GM12878 (cell line): ENCODE results near the gene STX16. TPM values are rescaled to one million over a fixed set of nuclear protein-coding genes. Genes with fewer than 3 reads are reported as not detected.

ENCODE experiments used
- ATAC-seq: fragments of 200-7000 bp; cut with Tn5 transposase; 3 replicates; pipeline ENCODE4 v1.9.1; 2020; ENCODE audit warnings: mild to moderate bottlenecking, moderate library complexity
- BruUV-seq: library from RNA; stranded (reverse); fragments of 400-500 nt; replicated peaks from 2 replicates; lab custom pipeline; 2021; lab: Mats Ljungman, UMichigan
- CTCF ChIA-PET: fragments of 300-600 bp; sonication (Branson Sonifier 250); formaldehyde crosslinking; extraction: SDS; loops from one replicate; lab custom pipeline; 2021; ENCODE audit warnings: inconsistent platforms; lab: Yijun Ruan, JAX
- POLR2A ChIA-PET: fragments of 350-600 bp; formaldehyde crosslinking; extraction: SDS; loops from one replicate; lab custom pipeline; 2021; ENCODE audit warnings: inconsistent platforms; lab: Charles Lee
- RAD21 ChIA-PET: fragments of 300-600 bp; sonication (Branson Sonifier 250); formaldehyde crosslinking; loops from one replicate; lab custom pipeline; 2023; ENCODE audit warnings: antibody characterized with exemption; ENCODE audit not compliant: unreplicated experiment; lab: Charles Lee
- SMC1A ChIA-PET: fragments of 300-600 bp; sonication (Branson Sonifier 250); formaldehyde crosslinking; loops from one replicate; lab custom pipeline; 2023; ENCODE audit not compliant: unreplicated experiment, uncharacterized antibody; lab: Charles Lee
- DNase-seq: peaks from one replicate; pipeline ENCODE4 v3.0.0-alpha.2; 2011; ENCODE audit warnings: low read depth, low spot score
- FAIRE-seq: peaks from 3 replicates; lab custom pipeline; 2011; peaks lifted over from hg19 to GRCh38; lab: Jason Lieb, UNC
- H2AFZ ChIP-seq: 2 replicates; pipeline ENCODE4 v1.6.0; 2011; ENCODE audit warnings: low read depth, low read length, control low read depth; ENCODE audit not compliant: control insufficient read depth
- H3K27ac ChIP-seq: 2 replicates; pipeline ENCODE4 v1.5.1; 2011; ENCODE audit warnings: control low read depth; ENCODE audit not compliant: control insufficient read depth, insufficient read depth
- H3K27me3 ChIP-seq, 2 experiments: replicated peaks in 1 of 2; 2 replicates each; pipeline versions ENCODE4 v1.6.0 to v1.6.1; 2011; ENCODE audit warnings: low read length in 1 of 2; ENCODE audit not compliant: control insufficient read depth in 2 of 2, insufficient read depth in 2 of 2
- H3K36me3 ChIP-seq, 2 experiments: 2 replicates each; pipeline ENCODE4 v1.5.1; 2011; ENCODE audit warnings: low read length in 1 of 2; ENCODE audit not compliant: control insufficient read depth in 2 of 2, insufficient read depth in 2 of 2
- H3K4me1 ChIP-seq: 2 replicates; pipeline ENCODE4 v1.6.1; 2011; ENCODE audit warnings: mild to moderate bottlenecking, low read length, moderate library complexity, mixed read lengths; ENCODE audit not compliant: control insufficient read depth, insufficient read depth
- H3K4me2 ChIP-seq: 2 replicates; pipeline ENCODE4 v1.6.0; 2011; ENCODE audit warnings: control low read depth; ENCODE audit not compliant: control insufficient read depth, insufficient read depth
- H3K4me3 ChIP-seq: fragments of 200-600 bp; sonication (generic); 2 replicates; pipeline ENCODE4 v1.5.1; 2016
- H3K79me2 ChIP-seq: 2 replicates; pipeline ENCODE4 v1.6.0; 2011; ENCODE audit warnings: low read length; ENCODE audit not compliant: control insufficient read depth, insufficient read depth
- H3K9ac ChIP-seq: 2 replicates; pipeline ENCODE4 v1.8.0; 2011; ENCODE audit warnings: low read length, control low read depth, mixed read lengths; ENCODE audit not compliant: control insufficient read depth, insufficient read depth
- H3K9me3 ChIP-seq: replicated peaks from 3 replicates; pipeline ENCODE4 v1.5.1; 2011; ENCODE audit warnings: mild to moderate bottlenecking, low read length; ENCODE audit not compliant: control insufficient read depth, insufficient read depth
- H4K20me1 ChIP-seq: 2 replicates; pipeline ENCODE4 v1.6.0; 2011; ENCODE audit not compliant: control insufficient read depth, insufficient read depth
- NFIC ChIP-seq: IDR thresholded peaks from 2 replicates; pipeline ENCODE4 v1.6.1; 2012; ENCODE audit warnings: low read depth, mild to moderate bottlenecking, inconsistent platforms, low read length, moderate library complexity
- ZBTB11 ChIP-seq: fragments of 450-650 bp; formaldehyde crosslinking; IDR thresholded peaks from 2 replicates; pipeline ENCODE4 v1.5.0; 2022; ENCODE audit warnings: mild to moderate bottlenecking, missing genetic modification characterization
- ZBTB33 ChIP-seq: fragments of 450-650 bp; IDR thresholded peaks from 2 replicates; pipeline ENCODE4 v1.6.1; 2017; ENCODE audit warnings: mild to moderate bottlenecking
- ZNF24 ChIP-seq: fragments of 450-650 bp; IDR thresholded peaks from 2 replicates; pipeline ENCODE4 v1.6.1; 2017; ENCODE audit warnings: antibody characterized with exemption, mild to moderate bottlenecking
- ZNF622 ChIP-seq: fragments of 450-650 bp; IDR thresholded peaks from 2 replicates; pipeline ENCODE4 v1.6.1; 2017; ENCODE audit warnings: mild to moderate bottlenecking, inconsistent platforms
- WGBS: methylation state at CpG from one replicate; pipeline ENCODE4 v1.1.6; 2016; ENCODE audit warnings: low lambda C conversion rate; ENCODE audit not compliant: insufficient replicate concordance, insufficient coverage; ENCODE audit errors: missing lambda C conversion rate; 5-methylcytosine and 5-hydroxymethylcytosine counted together
- in situ Hi-C: fragments of 300-500 bp; cut with MboI; formaldehyde crosslinking; loops from 9 replicates; pipeline ENCODE4 v1.14.3; 2018; ENCODE audit warnings: mixed read lengths
- intact Hi-C: fragments of 100-400 bp; cut with micrococcal nuclease; formaldehyde crosslinking; loops from one replicate; pipeline ENCODE4 v1.14.2; 2022; ENCODE audit not compliant: unreplicated experiment
- polyA plus RNA-seq, 11 experiments: library from polyadenylated mRNA; depleted of rRNA in 4 of 11; unstranded in 6 of 11; stranded (reverse) in 5 of 11; fragments of >200 nt; fragmentation: Nextera tagmentation in 4 of 11; fragmentation: Illumina TruSeq in 1 of 11; extraction: Ambion mirVana in 4 of 11; extraction: Trizol in 1 of 11; gene quantifications; 1 replicate in 1 of 11; 2 replicates in 10 of 11; pipeline versions ENCODE4 v1.2.1 to v1.2.3, GENCODE V29; 2011 to 2016; ENCODE audit warnings: inconsistent platforms in 2 of 11, missing spikeins in 2 of 11, low read depth in 1 of 11
- total RNA-seq, 4 experiments: library from RNA; depleted of rRNA in 3 of 4; stranded (reverse); fragments of >200 nt in 3 of 4; fragmentation: Illumina TruSeq in 1 of 4; extraction: Trizol in 1 of 4; gene quantifications; 2 replicates each; pipeline versions ENCODE4 v1.2.1 to v1.2.3, GENCODE V29; 2013 to 2021

Gene STX16
- total and polyA plus RNA-seq, 10 of the 15 experiments (the other 5 are each of a cell fraction or from before 2014, with no cell fraction given) = 6.3 to 68.4 (median 35.8) TPM

- no peaks in the 10 kb centered on the region for H3K4me1 ChIP-seq
- no peaks in the 10 kb centered on the region for H3K36me3 ChIP-seq
- ChIA-PET RAD21 (interaction anchor here (1.0 kb wide), 1 partner anchor 11 kb away, joined by 3 read pairs; no protein-coding TSS in a partner anchor), CTCF (interaction anchor here (0.6 kb wide), 1 partner anchor 396 kb away, joined by 3 read pairs; no protein-coding TSS in a partner anchor), SMC1A (no interaction called here), POLR2A (no interaction called here)
- 27% methylated on average over 7 of the region's 7 CpGs for WGBS
- TF ChIP-seq ZBTB33 (no peak), ZBTB11 (no peak), NFIC (no peak), ZNF24 (no peak), ZNF622 (no peak)
- no peaks in the 10 kb centered on the region for H3K79me2 ChIP-seq
- ATAC-seq (no peak), DNase-seq (no peak), FAIRE-seq (no peak)
- no peaks in the 10 kb centered on the region; a peak in 3 of 4 replicates for H3K27me3 ChIP-seq
- BruUV-seq = no TSS peak
- no peaks in the 10 kb centered on the region for H4K20me1 ChIP-seq
- no peak overlapping the region for H3K9ac ChIP-seq
- in situ Hi-C loops (no loop called here), intact Hi-C loops (no loop called here)
- H3K27ac ChIP-seq = no peak overlapping the region
- no peaks in the 10 kb centered on the region for H3K9me3 ChIP-seq
- no peak overlapping the region for H2AFZ ChIP-seq
- no peak overlapping the region for H3K4me2 ChIP-seq
- no peak overlapping the region for H3K4me3 ChIP-seq
Measured at GRCh38 chr20:58616411-58616810, 34.7 kb upstream of the STX16 start.
